ENCODE results near the gene RAET1L. TPM values are rescaled to one million over a fixed set of nuclear protein-coding genes. Genes with fewer than 3 reads are reported as not detected.
"Not testable (repeated sequence)": the region's sequence is repeated elsewhere in the genome, so short reads cannot be mapped to it uniquely, and the experiment has no call there.

Gene RAET1L
- total and polyA plus RNA-seq, 2 experiments from 2014 or later: not detected

GRCh38 chr6:149991838-149992237 is 33.5 kb downstream of the RAET1L start (continued):
- TF ChIP-seq ZNF462 (CRISPR knock-in tag; IDR thresholded peaks at IDR 0.05): no peak

- H3F3A ChIP-seq (replicated peaks; ENCODE audit: low read depth); H3K79me2 ChIP-seq (replicated peaks; ENCODE audit: insufficient read depth); H3K36me3 ChIP-seq (ENCODE audit: insufficient read depth); H3K27ac ChIP-seq (ENCODE audit: low read depth); H3K9me2 ChIP-seq (ENCODE audit: insufficient read depth); H3K9me3 Mint-ChIP-seq; H3K36me3 Mint-ChIP-seq (ENCODE audit: low read depth); H3K27ac Mint-ChIP-seq; H2AFZ ChIP-seq: not testable (repeated sequence)
- ATAC-seq: peak; percentile 22
- H3K4me2 ChIP-seq: peak overlapping the region; percentile 77
- peak overlapping the region; percentile 49 for H3K4me3 ChIP-seq
- peak overlapping the region; percentile 61 for H3K4me3 Mint-ChIP-seq
- DNase-seq (ENCODE audit: low spot score): peak; percentile 27
- peaks cover 14% of the 10 kb centered on the region for H4K20me1 ChIP-seq (replicated peaks; ENCODE audit: insufficient read depth)
- peaks cover 91% of the 10 kb centered on the region for H3K27me3 Mint-ChIP-seq (ENCODE audit: insufficient read depth, low read depth, poor library complexity)
- peaks cover 97% of the 10 kb centered on the region for H3K27me3 ChIP-seq (ENCODE audit: insufficient read depth)
- H3K4me1 Mint-ChIP-seq: peaks cover 33% of the 10 kb centered on the region
- H3K4me1 ChIP-seq (ENCODE audit: insufficient read depth): peaks cover 13% of the 10 kb centered on the region; the same call in 1 of the 2 replicates
These were observed 33.9 kb downstream of the RAET1L start for GRCh38 chr6:149991472-149991795.

GRCh38 chr6:149990661-149991471 is 34.5 kb downstream of the RAET1L start:
- no peaks in the 10 kb centered on the region; the same call in 2 of the 3 replicates for H3K36me3 Mint-ChIP-seq (ENCODE audit: low read depth)
- ATAC-seq (peak; percentile 31), DNase-seq (ENCODE audit: low spot score) (peak; percentile 55)
- Histone ChIP-seq H3K27me3 (ENCODE audit: insufficient read depth) (peaks cover 97% of the 10 kb centered on the region), H3K4me1 (ENCODE audit: insufficient read depth) (peaks cover 13% of the 10 kb centered on the region; the same call in 1 of the 2 replicates), H3K36me3 (ENCODE audit: insufficient read depth) (no peaks in the 10 kb centered on the region), H3K4me2 (peak overlapping the region; percentile 77), H3K4me3 (peak overlapping the region; percentile 49), H3K27ac (ENCODE audit: low read depth) (no peak overlapping the region), H4K20me1 (replicated peaks; ENCODE audit: insufficient read depth) (peaks cover 14% of the 10 kb centered on the region), H3K79me2 (replicated peaks; ENCODE audit: insufficient read depth) (no peaks in the 10 kb centered on the region), H3F3A (replicated peaks; ENCODE audit: low read depth) (peaks cover 5% of the 10 kb centered on the region; the same call in 1 of the 2 replicates), H2AFZ (no peak overlapping the region; the same call in 1 of the 2 replicates), H3K9me2 (ENCODE audit: insufficient read depth) (no peaks in the 10 kb centered on the region)
- peak overlapping the region; percentile 61 for H3K4me3 Mint-ChIP-seq
- H3K4me1 Mint-ChIP-seq: peaks cover 33% of the 10 kb centered on the region
- H3K27me3 Mint-ChIP-seq (ENCODE audit: insufficient read depth, low read depth, poor library complexity): peaks cover 96% of the 10 kb centered on the region
- no peak overlapping the region for H3K27ac Mint-ChIP-seq
- H3K9me3 Mint-ChIP-seq: peaks cover 5% of the 10 kb centered on the region; the same call in 1 of the 3 replicates
- TF ChIP-seq EZH2 (IDR thresholded peaks at IDR 0.05; ENCODE audit: low read depth, unreplicated experiment) (peak; percentile 99), POLR2AphosphoS5 (IDR thresholded peaks at IDR 0.05; ENCODE audit: low read depth) (no peak)

All from GM23338 (cell line).